COLO668 (cell line): ENCODE data around the gene PIN1.
"Not testable (repeated sequence)": the region's sequence is repeated elsewhere in the genome, so short reads cannot be mapped to it uniquely, and the experiment has no call there.

Experiments used
- DNase-seq: peaks from one replicate; lab custom pipeline; 2025; ENCODE audit not compliant: unreplicated experiment; lab: John Stamatoyannopoulos, UW

Gene PIN1

DNA sequence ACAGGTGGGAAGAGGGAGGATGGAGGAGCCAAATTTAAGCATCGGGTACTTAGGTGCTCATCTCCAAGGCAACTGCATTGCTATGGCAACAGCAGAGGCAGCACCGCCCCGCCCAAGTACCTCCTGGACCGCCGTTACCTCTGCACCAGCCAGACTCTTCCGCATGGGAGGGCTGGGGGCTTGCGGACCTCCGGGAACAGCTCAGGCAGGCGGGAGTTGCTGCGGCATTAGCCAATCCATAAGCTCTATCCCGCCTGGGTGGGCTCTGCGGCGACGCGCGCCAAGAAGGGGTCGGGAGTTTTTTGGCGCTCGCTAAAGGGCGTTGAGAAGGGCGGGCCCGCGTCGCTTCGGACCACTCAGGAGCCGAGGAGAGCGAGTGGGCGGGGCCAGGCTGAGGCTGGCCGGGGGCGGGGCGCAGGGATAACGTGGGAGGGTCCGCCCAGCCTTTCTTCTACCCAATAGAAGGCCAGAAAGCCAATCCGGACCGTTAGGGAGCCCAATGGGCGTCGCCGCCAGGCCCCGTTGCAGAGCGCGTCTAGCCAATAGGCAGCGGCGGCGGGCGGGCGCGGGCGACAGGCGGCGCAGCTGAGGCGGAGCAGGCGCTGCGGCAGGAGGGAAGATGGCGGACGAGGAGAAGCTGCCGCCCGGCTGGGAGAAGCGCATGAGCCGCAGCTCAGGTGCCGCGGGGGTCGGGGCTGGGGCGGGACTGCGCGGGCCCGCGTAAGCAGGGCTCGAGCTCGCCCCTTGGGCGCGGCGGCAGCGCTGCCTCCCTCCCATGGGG lies at the start of gene PIN1:
Gene PIN1 (plus strand): TSS at position 593 of the 781 bp plus-strand sequence. CDS start 27 bp downstream, at position 620.
- peak; percentile 99 for DNase-seq

- DNase-seq, result peak; percentile 100
These were observed 49.5 kb upstream of the PIN1 start for GRCh38 chr19:9785367-9786331.

GRCh38 chr19:9786342-9786741 lies 48.8 kb upstream of the PIN1 start:
- no peak for DNase-seq

GRCh38 chr19:9786819-9787218 lies 48.3 kb upstream of the PIN1 start:
- no peak for DNase-seq

GRCh38 chr19:9788604-9789003 lies 46.5 kb upstream of the PIN1 start:
- DNase-seq, result not testable (repeated sequence)

- DNase-seq, result no peak
These were observed 46.1 kb upstream of the PIN1 start for GRCh38 chr19:9789066-9789465.

DNA sequence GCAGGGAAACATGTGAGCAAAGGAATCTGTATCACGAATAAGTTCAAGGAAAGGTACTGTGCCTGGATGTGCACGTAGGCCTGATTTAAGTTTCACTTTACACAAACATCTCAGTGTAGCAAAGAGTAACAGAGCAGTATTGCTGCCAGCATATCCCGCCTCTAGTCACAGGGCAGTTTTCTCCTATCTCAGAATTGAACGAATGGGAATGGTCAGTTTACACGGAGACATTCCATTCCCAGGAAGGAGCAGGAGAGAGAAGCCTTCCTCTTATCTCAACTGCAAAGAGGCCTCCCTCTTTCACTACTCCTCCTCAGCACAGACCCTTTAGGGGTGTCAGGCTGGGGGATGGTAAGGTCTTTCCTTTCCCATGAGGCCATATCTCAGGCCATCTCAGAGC lies 45.5 kb upstream of the PIN1 start:
- DNase-seq, result not testable (repeated sequence)

DNA sequence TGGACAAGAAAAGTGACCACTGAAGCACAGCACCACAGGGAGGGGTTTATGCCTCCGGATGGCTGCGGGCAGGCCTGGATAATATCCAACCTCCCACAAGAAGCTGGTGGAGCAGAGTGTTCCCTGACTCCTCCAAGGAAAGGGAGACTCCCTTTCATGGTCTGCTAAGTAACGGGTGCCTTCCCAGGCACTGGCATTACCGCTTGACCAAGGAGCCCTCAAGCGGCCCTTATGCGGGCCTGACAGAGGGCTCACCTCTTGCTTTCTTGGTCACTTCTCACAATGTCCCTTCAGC lies 44.1 kb upstream of the PIN1 start:
- not testable (repeated sequence) for DNase-seq

DNA sequence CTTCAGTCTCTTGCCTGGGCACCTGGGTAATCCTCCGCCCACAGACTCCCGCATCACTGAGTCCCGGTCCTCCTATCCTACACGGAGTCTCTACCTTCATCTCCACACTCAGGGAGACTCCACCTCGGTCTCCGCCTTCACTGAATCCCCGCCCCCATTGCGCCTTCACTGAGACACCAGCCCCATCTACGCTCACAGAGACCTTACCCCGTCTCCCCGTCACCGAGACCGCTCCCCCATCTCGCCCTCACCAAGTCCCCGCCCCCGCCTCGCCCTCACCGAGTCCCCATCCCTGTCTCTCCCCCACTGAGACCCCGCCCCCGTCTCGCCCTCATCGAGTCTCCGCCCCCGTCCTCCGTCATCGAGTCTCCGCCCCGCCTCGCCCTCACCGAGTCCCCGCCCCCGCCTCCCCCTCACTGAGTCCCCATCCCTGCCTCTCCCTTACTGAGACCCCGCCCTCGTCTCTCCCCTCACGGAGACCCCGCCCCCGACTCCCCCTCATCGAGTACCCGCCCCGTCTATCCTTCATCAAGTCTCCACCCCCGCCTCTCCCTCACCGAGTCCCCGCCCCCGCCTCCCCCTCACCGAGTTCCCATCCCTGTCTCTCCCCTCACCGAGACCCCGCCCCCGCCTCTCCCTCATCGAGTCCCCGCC lies 43.4 kb upstream of the PIN1 start:
- peak; percentile 85 for DNase-seq

DNA sequence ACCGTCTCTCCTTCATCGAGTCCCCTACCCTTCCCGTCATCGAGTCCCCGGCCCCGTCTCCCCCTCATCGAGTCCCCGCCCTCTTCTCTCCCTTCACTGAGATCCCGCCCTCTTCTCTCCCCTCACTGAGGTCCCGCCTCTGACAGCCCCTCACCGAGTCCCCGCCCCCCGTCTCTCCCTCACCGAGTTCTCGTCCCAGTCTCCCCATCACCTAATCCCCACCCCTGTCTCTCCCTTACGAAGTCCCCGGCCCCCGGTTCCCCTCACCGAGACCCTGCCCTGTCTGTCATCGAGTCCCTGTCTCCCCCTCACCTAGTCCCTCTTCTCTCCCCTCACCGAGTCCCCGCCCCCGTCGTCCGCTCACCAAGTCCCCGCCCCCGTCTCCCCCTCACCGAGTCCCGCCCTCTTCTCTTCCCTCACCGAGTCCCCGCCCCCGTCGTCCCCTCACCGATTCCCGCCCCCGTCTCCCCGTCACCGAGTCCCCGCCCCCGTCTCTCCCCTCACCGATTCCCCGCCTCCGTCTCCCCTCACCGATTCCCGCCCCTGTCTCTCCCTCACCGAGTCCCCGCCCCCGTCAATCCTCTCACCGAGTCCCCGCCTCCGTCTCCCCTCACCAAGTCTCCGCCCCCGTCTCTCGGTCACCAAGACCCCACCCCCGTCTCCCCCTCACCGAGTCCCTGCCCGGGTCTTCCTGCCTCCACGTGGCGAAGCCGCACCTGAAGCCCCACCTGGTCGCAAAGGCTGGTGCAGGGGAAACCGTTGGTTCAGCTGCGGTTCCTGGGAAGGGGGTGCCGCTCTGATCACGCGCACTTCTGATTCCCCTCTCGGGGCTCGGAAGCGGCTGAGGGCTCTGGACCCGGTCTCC lies 42.7 kb upstream of the PIN1 start:
- DNase-seq, result peak; percentile 88

- DNase-seq, result peak; percentile 18
These were observed 42.0 kb upstream of the PIN1 start for GRCh38 chr19:9793071-9793591.

GRCh38 chr19:9796113-9796773 lies 38.9 kb upstream of the PIN1 start:
- DNase-seq, result peak; percentile 76

DNA sequence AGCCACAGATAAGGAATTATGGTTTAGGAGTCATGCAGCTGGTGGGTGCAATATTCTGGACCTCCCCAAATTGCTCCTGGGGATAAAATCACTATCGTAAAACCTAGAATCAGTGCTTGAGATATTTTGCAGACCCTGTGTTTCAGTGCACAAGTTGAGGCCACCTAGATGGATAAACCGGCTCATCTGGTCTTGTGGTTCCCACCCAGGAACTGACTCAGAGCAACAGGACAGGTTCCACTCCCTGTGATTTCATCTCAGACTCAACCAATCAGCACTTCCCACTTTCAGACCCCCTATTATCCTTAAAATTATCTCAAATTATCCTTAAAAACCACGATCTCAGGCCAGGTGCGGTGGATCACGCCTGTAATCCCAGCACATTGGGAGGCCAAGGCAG lies 37.2 kb upstream of the PIN1 start:
- no peak for DNase-seq

DNA sequence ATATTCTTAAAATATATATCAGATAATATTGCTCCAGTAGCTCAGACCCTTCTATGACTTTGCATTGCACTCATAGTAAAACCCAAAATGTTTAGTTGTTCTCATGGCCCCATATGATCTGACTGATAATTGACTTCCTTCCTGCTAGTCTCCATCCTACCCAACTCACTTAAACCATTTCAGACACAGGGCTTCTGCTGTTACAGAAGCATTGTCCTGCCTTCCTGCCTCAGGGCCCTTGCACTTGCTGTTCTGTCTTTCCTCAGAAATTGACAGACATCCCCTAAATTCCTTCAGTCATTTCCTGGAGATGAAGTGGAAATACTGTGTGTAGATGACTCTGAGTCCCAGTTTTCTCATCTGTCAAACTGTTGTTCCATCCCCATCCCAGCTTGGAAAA lies 36.0 kb upstream of the PIN1 start:
- DNase-seq, result no peak

- no peak for DNase-seq
These were observed 33.1 kb upstream of the PIN1 start for GRCh38 chr19:9801976-9802375.

- DNase-seq, result no peak
These were observed 28.3 kb upstream of the PIN1 start for GRCh38 chr19:9806803-9807202.

GRCh38 chr19:9808855-9809824 lies 26.0 kb upstream of the PIN1 start:
- DNase-seq, result no peak

GRCh38 chr19:9811139-9811538 lies 24.0 kb upstream of the PIN1 start:
- no peak for DNase-seq
